Esophagus muscularis mucosa (tissue), 4 donors: Measurements from ENCODE around the gene MRM1. TPM values are rescaled to one million over a fixed set of nuclear protein-coding genes. Genes with fewer than 3 reads are reported as not detected.

Experiments
- DNase-seq: peaks from one replicate; pipeline ENCODE4 v3.0.0-alpha.2; 2017; ENCODE audit errors: extremely low spot score
- H3K27ac ChIP-seq, 4 donors: fragments of 200-600 bp; sonication (generic); replicated peaks in 1 of 4; 1 replicate in 3 of 4; 2 replicates in 1 of 4; pipeline ENCODE4 v1.5.1; 2016 to 2019; ENCODE audit warnings: mild to moderate bottlenecking in 1 of 4
- H3K27me3 ChIP-seq, 4 donors: fragments of 200-600 bp; sonication (generic); one replicate each; pipeline versions ENCODE4 v1.5.1 to v1.6.0; 2016 to 2019
- H3K36me3 ChIP-seq, 4 donors: fragments of 200-600 bp; sonication (generic); one replicate each; pipeline ENCODE4 v1.5.1; 2016 to 2019
- H3K4me1 ChIP-seq, 4 donors: fragments of 200-600 bp; sonication (generic); one replicate each; pipeline ENCODE4 v1.5.1; 2016 to 2019
- H3K4me3 ChIP-seq, 4 donors: fragments of 200-600 bp; sonication (generic); 1 replicate in 2 of 4; 2 replicates in 2 of 4; pipeline ENCODE4 v1.5.1; 2016 to 2019; ENCODE audit warnings: mild to moderate bottlenecking in 4 of 4, moderate library complexity in 1 of 4
- H3K9me3 ChIP-seq, 4 donors: fragments of 200-600 bp; sonication (generic); 1 replicate in 3 of 4; 2 replicates in 1 of 4; pipeline ENCODE4 v1.5.1; 2016 to 2019
- EP300 ChIP-seq: sonication (generic); formaldehyde crosslinking; IDR thresholded peaks from one replicate; pipeline ENCODE4 v1.6.1; 2017; ENCODE audit warnings: antibody characterized with exemption
- POLR2A ChIP-seq: fragments of 450-650 bp; IDR thresholded peaks from one replicate; pipeline ENCODE4 v1.6.1; 2017; ENCODE audit warnings: antibody characterized with exemption, moderate library complexity, mild to moderate bottlenecking, low read depth
- POLR2AphosphoS5 ChIP-seq, 2 donors: sonication (generic); formaldehyde crosslinking; IDR thresholded peaks; one replicate each; pipeline ENCODE4 v1.6.1; 2017; ENCODE audit warnings: antibody characterized with exemption in 2 of 2
- WGBS: methylation state at CpG from one replicate; pipeline ENCODE4 v1.1.5; 2018; 5-methylcytosine and 5-hydroxymethylcytosine counted together
- intact Hi-C: fragments of 100-400 bp; cut with DNase I; formaldehyde crosslinking; loops from one replicate; pipeline ENCODE4 v1.15.1; 2023
- total RNA-seq, 4 donors: library from RNA; depleted of rRNA; stranded (reverse); fragments of >200 nt; gene quantifications; one replicate each; pipeline versions ENCODE4 v1.1.0 to v1.2.1, GENCODE V29; 2016
- TF ChIP-seq, protein P1 (sequence below), 3 experiments: fragments of 200-600 bp in 2 of 3; fragments of 450-650 bp in 1 of 3; sonication (generic) in 2 of 3; IDR thresholded peaks; one replicate each; pipeline ENCODE4 v1.5.1; 2017 to 2019; ENCODE audit warnings: antibody characterized with exemption in 3 of 3, mild to moderate bottlenecking in 2 of 3, moderate library complexity in 1 of 3

Gene MRM1
- total RNA-seq, 4 donors from 2014 or later = 6.2 to 10.8 (median 8.5) TPM

DNA sequence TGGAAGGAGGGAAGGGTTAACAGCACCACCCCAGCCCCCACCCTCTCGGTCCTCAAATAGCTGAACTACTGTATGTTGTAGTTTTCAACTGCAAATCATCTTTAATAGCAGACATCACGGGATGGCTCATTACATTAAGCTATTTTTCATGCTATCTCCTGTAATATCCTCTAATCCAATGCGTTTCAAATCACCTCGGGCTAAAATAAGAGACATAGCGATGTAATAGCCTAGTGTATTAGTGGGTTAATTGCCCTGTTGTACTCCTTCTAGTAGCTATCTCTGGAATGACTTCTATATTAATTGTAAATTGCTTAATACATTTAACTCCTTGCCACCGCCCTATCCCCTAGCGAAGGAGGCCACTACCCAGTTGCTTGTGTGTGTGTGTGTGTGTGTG, 54.3 kb downstream of the MRM1 start:
- WGBS = 86% methylated on average over 7 of the region's 7 CpGs
- peaks cover 7 to 11% (median 9%) of the 10 kb centered on the region in 4 donors for H3K4me1 ChIP-seq
- H3K36me3 ChIP-seq = no peaks in the 10 kb centered on the region
- no peak overlapping the region for H3K4me3 ChIP-seq
- no peak overlapping the region for H3K27ac ChIP-seq
- TF ChIP-seq EP300 (no peak), POLR2A (no peak), POLR2AphosphoS5 (IDR thresholded peaks at IDR 0.05) (no peak)
- TF ChIP-seq, protein P1, sequence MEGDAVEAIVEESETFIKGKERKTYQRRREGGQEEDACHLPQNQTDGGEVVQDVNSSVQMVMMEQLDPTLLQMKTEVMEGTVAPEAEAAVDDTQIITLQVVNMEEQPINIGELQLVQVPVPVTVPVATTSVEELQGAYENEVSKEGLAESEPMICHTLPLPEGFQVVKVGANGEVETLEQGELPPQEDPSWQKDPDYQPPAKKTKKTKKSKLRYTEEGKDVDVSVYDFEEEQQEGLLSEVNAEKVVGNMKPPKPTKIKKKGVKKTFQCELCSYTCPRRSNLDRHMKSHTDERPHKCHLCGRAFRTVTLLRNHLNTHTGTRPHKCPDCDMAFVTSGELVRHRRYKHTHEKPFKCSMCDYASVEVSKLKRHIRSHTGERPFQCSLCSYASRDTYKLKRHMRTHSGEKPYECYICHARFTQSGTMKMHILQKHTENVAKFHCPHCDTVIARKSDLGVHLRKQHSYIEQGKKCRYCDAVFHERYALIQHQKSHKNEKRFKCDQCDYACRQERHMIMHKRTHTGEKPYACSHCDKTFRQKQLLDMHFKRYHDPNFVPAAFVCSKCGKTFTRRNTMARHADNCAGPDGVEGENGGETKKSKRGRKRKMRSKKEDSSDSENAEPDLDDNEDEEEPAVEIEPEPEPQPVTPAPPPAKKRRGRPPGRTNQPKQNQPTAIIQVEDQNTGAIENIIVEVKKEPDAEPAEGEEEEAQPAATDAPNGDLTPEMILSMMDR (IDR thresholded peaks at IDR 0.05) = no peak
- intact Hi-C loops = no loop called here
- H3K27me3 ChIP-seq = peaks cover 0 to 86% (median 14%) of the 10 kb centered on the region in 4 donors
- H3K9me3 ChIP-seq = no peaks in the 10 kb centered on the region
- no peak for DNase-seq

DNA sequence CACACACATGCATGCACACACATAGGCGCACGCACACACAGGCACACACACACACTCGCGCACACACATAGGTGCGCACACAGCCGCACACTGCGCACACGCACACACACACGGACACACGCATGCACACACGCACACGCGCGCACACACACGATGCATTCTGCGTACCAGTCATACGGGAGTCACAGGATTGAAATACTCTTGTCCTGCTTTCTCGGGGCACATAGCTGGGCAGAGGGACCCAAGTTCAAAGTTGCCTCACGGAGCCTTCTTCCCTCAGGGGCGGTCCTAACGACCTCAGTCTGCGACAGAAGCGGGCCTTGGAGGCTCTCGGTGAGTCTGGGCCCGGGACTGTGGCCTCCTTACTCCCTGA, 56.0 kb downstream of the MRM1 start:
- Histone ChIP-seq H3K4me1 (peaks cover 7 to 11% (median 9%) of the 10 kb centered on the region in 4 donors), H3K27me3 (peaks cover 0 to 95% (median 14%) of the 10 kb centered on the region in 4 donors), H3K36me3 (no peaks in the 10 kb centered on the region), H3K9me3 (no peaks in the 10 kb centered on the region), H3K4me3 (peak overlapping the region; percentile 55 to 62 (median 55)), H3K27ac (no peak overlapping the region)
- no peak for DNase-seq
- intact Hi-C loops = no loop called here
- 60% methylated on average over 19 of the region's 25 CpGs for WGBS
- no peak for TF ChIP-seq EP300
- no peak for TF ChIP-seq POLR2A
- TF ChIP-seq, protein P1 (IDR thresholded peaks at IDR 0.05) = no peak
- TF ChIP-seq POLR2AphosphoS5 (IDR thresholded peaks at IDR 0.05) = no peak

GRCh38 chr17:36657763-36658490, 56.5 kb downstream of the MRM1 start:
- Histone ChIP-seq H3K9me3 (no peaks in the 10 kb centered on the region), H3K4me3 (peak overlapping the region; percentile 55 to 62 (median 55)), H3K27me3 (peaks cover 0 to 93% (median 14%) of the 10 kb centered on the region in 4 donors), H3K36me3 (no peaks in the 10 kb centered on the region), H3K4me1 (peaks cover 7 to 11% (median 9%) of the 10 kb centered on the region in 4 donors), H3K27ac (no peak overlapping the region)
- no peak for DNase-seq
- TF ChIP-seq EP300 = no peak
- TF ChIP-seq POLR2A = no peak
- TF ChIP-seq, protein P1 (IDR thresholded peaks at IDR 0.05) = no peak
- TF ChIP-seq POLR2AphosphoS5 (IDR thresholded peaks at IDR 0.05) = no peak
- intact Hi-C loops = no loop called here
- WGBS = 19% methylated on average over 35 of the region's 57 CpGs

Other genes starting within 250 kb of the MRM1 start
- not detected for gene TBC1D3H, start 213.1 kb upstream of the MRM1 start, total RNA-seq
- gene ZNHIT3, start 114.9 kb upstream of the MRM1 start, total RNA-seq = 10 to 100 TPM; 18.4 to 35.1 (median 25.8) TPM
- gene MYO19, start 66.7 kb upstream of the MRM1 start, total RNA-seq = 10 to 100 TPM; 29.5 to 68.1 (median 44.3) TPM
- gene PIGW, start 66.6 kb upstream of the MRM1 start, total RNA-seq = 1 to 10 TPM; 2.5 to 6.5 (median 4.4) TPM
- gene GGNBP2, start 56.7 kb upstream of the MRM1 start, total RNA-seq = 10 to 100 TPM; 41.6 to 55.8 (median 54.2) TPM
- 1 to 10 TPM; 5.3 to 7.1 (median 6.0) TPM for gene DHRS11, start 9.7 kb upstream of the MRM1 start, total RNA-seq